H1 (cell line): ENCODE measurements around the gene KCNT1. TPM values are rescaled to one million over a fixed set of nuclear protein-coding genes. Genes with fewer than 3 reads are reported as not detected.

ENCODE experiments used
- CTBP2 ChIP-seq: IDR thresholded peaks from 2 replicates; pipeline ENCODE4 v1.7.0; 2011; ENCODE audit warnings: borderline replicate concordance, mild to moderate bottlenecking, moderate library complexity, mixed read lengths, low read length; ENCODE audit not compliant: insufficient read depth, insufficient read length
- POLR2A ChIP-seq, 2 experiments: IDR thresholded peaks; 1 replicate in 1 of 2; 2 replicates in 1 of 2; pipeline ENCODE4 v1.6.1; 2011; ENCODE audit warnings: low read depth in 2 of 2, low read length in 2 of 2, mild to moderate bottlenecking in 2 of 2; ENCODE audit errors: control extremely low read depth in 1 of 2
- SIN3A ChIP-seq, 2 experiments: IDR thresholded peaks in 1 of 2; conservative IDR thresholded peaks in 1 of 2; 2 replicates each; pipeline ENCODE4 v1.6.1; 2011 to 2012; ENCODE audit warnings: low read length in 2 of 2, improper control_type of control experiment in 1 of 2, low read depth in 1 of 2, mild to moderate bottlenecking in 1 of 2
- SP1 ChIP-seq: IDR thresholded peaks from 2 replicates; pipeline ENCODE4 v1.6.1; 2011; ENCODE audit warnings: low read depth, low read length
- polyA plus RNA-seq, 7 experiments: library from polyadenylated mRNA; depleted of rRNA in 3 of 7; stranded (reverse) in 5 of 7; unstranded in 2 of 7; fragments of >200 nt in 5 of 7; fragments of 200-250 nt in 2 of 7; gene quantifications; 1 replicate in 5 of 7; 2 replicates in 1 of 7; 4 replicates in 1 of 7; pipeline versions ENCODE4 v1.2.1 to v1.2.3, GENCODE V29; 2011 to 2013; ENCODE audit warnings: missing spikeins in 2 of 7, mixed read lengths in 2 of 7
- total RNA-seq: library from RNA; stranded (reverse); fragmentation: NEBNext Ultra II Directional; extraction: Animal tissue kit (Norgen Biotek cat#: 25700); gene quantifications from 2 replicates; pipeline ENCODE4 v1.2.1, GENCODE V29; 2021
- TF ChIP-seq, protein P1 (sequence below): fragments of 300-600 bp; sonication (generic); IDR thresholded peaks from 2 replicates; pipeline ENCODE4 v1.7.1; 2012; ENCODE audit warnings: low read length, moderate library complexity, mild to moderate bottlenecking, inconsistent platforms; ENCODE audit not compliant: insufficient replicate concordance
- TF ChIP-seq, protein P2 (sequence below): IDR thresholded peaks from 2 replicates; pipeline ENCODE4 v1.6.1; 2011; ENCODE audit warnings: low read length, improper control_type of control experiment

The KCNT1 gene
- total and polyA plus RNA-seq, 2 of the 8 experiments (the other 6 are each of a cell fraction or from before 2014, with no cell fraction given): 0.13 to 0.20 TPM

DNA sequence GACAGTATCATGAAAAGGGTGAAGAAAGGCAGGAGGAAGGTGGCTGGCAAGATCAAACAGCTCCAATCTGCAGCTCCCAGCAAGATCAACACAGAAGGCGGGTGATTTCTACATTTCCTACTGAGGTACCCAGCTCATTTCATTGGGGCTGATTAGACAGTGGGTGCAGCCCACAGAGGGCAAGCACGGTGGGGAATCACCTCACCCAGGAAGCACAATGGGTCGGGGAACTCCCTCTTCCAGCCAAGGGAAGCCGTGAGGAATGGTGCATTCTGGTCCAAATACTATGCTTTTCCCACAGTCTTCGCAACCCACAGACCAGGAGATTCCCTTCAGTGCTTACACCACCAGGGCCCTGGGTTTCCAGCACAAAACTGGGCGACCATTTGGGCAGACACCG lies 138.6 kb downstream of the KCNT1 start (continued):
- TF ChIP-seq SIN3A (conservative IDR thresholded peaks at IDR 0.05 in 1 of 2, IDR thresholded peaks at IDR 0.05 in 1 of 2; ENCODE audit: low read depth in 1 of 2, low read length in 2 of 2) (no peak), POLR2A (IDR thresholded peaks at IDR 0.05; ENCODE audit: control extremely low read depth in 1 of 2, low read depth in 2 of 2, low read length in 2 of 2) (no peak), SP1 (no peak), CTBP2 (no peak)
- TF ChIP-seq, protein P1, sequence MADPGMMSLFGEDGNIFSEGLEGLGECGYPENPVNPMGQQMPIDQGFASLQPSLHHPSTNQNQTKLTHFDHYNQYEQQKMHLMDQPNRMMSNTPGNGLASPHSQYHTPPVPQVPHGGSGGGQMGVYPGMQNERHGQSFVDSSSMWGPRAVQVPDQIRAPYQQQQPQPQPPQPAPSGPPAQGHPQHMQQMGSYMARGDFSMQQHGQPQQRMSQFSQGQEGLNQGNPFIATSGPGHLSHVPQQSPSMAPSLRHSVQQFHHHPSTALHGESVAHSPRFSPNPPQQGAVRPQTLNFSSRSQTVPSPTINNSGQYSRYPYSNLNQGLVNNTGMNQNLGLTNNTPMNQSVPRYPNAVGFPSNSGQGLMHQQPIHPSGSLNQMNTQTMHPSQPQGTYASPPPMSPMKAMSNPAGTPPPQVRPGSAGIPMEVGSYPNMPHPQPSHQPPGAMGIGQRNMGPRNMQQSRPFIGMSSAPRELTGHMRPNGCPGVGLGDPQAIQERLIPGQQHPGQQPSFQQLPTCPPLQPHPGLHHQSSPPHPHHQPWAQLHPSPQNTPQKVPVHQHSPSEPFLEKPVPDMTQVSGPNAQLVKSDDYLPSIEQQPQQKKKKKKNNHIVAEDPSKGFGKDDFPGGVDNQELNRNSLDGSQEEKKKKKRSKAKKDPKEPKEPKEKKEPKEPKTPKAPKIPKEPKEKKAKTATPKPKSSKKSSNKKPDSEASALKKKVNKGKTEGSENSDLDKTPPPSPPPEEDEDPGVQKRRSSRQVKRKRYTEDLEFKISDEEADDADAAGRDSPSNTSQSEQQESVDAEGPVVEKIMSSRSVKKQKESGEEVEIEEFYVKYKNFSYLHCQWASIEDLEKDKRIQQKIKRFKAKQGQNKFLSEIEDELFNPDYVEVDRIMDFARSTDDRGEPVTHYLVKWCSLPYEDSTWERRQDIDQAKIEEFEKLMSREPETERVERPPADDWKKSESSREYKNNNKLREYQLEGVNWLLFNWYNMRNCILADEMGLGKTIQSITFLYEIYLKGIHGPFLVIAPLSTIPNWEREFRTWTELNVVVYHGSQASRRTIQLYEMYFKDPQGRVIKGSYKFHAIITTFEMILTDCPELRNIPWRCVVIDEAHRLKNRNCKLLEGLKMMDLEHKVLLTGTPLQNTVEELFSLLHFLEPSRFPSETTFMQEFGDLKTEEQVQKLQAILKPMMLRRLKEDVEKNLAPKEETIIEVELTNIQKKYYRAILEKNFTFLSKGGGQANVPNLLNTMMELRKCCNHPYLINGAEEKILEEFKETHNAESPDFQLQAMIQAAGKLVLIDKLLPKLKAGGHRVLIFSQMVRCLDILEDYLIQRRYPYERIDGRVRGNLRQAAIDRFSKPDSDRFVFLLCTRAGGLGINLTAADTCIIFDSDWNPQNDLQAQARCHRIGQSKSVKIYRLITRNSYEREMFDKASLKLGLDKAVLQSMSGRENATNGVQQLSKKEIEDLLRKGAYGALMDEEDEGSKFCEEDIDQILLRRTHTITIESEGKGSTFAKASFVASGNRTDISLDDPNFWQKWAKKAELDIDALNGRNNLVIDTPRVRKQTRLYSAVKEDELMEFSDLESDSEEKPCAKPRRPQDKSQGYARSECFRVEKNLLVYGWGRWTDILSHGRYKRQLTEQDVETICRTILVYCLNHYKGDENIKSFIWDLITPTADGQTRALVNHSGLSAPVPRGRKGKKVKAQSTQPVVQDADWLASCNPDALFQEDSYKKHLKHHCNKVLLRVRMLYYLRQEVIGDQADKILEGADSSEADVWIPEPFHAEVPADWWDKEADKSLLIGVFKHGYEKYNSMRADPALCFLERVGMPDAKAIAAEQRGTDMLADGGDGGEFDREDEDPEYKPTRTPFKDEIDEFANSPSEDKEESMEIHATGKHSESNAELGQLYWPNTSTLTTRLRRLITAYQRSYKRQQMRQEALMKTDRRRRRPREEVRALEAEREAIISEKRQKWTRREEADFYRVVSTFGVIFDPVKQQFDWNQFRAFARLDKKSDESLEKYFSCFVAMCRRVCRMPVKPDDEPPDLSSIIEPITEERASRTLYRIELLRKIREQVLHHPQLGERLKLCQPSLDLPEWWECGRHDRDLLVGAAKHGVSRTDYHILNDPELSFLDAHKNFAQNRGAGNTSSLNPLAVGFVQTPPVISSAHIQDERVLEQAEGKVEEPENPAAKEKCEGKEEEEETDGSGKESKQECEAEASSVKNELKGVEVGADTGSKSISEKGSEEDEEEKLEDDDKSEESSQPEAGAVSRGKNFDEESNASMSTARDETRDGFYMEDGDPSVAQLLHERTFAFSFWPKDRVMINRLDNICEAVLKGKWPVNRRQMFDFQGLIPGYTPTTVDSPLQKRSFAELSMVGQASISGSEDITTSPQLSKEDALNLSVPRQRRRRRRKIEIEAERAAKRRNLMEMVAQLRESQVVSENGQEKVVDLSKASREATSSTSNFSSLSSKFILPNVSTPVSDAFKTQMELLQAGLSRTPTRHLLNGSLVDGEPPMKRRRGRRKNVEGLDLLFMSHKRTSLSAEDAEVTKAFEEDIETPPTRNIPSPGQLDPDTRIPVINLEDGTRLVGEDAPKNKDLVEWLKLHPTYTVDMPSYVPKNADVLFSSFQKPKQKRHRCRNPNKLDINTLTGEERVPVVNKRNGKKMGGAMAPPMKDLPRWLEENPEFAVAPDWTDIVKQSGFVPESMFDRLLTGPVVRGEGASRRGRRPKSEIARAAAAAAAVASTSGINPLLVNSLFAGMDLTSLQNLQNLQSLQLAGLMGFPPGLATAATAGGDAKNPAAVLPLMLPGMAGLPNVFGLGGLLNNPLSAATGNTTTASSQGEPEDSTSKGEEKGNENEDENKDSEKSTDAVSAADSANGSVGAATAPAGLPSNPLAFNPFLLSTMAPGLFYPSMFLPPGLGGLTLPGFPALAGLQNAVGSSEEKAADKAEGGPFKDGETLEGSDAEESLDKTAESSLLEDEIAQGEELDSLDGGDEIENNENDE: no peak
- TF ChIP-seq, protein P2, sequence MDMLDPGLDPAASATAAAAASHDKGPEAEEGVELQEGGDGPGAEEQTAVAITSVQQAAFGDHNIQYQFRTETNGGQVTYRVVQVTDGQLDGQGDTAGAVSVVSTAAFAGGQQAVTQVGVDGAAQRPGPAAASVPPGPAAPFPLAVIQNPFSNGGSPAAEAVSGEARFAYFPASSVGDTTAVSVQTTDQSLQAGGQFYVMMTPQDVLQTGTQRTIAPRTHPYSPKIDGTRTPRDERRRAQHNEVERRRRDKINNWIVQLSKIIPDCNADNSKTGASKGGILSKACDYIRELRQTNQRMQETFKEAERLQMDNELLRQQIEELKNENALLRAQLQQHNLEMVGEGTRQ: no peak
